ENCODE results near the gene S100A9.
"Not testable (repeated sequence)": the region's sequence is repeated elsewhere in the genome, so short reads cannot be mapped to it uniquely, and the experiment has no call there.

Gene S100A9

GRCh38 chr1:153357853-153358690, at the start of gene S100A9:
Gene S100A9 (plus strand): TSS chr1:153357854. CDS start chr1:153358284, 430 bp downstream.
- H3K36me3 Mint-ChIP-seq: no peaks in the 10 kb centered on the region
- H3K4me3 Mint-ChIP-seq: no peak within 1 kb of the TSS
- H3K4me1 Mint-ChIP-seq: peaks cover 25% of the 10 kb centered on the region
- H3K27ac Mint-ChIP-seq: peak within 1 kb of the TSS; percentile 16
- ATAC-seq: no peak
- H3K9me3 Mint-ChIP-seq: no peaks in the 10 kb centered on the region
- H3K27me3 Mint-ChIP-seq: peaks cover 56% of the 10 kb centered on the region

GRCh38 chr1:153308540-153308939, 49.1 kb upstream of the S100A9 start:
- Mint-ChIP-seq H3K36me3 (no peaks in the 10 kb centered on the region), H3K4me3 (no peak overlapping the region), H3K27me3 (peaks cover 58% of the 10 kb centered on the region), H3K9me3 (no peaks in the 10 kb centered on the region), H3K4me1 (no peaks in the 10 kb centered on the region), H3K27ac (no peak overlapping the region)
- no peak for ATAC-seq

GRCh38 chr1:153309441-153309840, 48.2 kb upstream of the S100A9 start:
- no peak overlapping the region for H3K27ac Mint-ChIP-seq

GRCh38 chr1:153310526-153310925, 47.1 kb upstream of the S100A9 start:
- Mint-ChIP-seq H3K4me1 (no peaks in the 10 kb centered on the region), H3K27ac (no peak overlapping the region)

More at GRCh38 chr1:153309441-153309840, 48.2 kb upstream of the S100A9 start:
- Mint-ChIP-seq H3K9me3 (no peaks in the 10 kb centered on the region), H3K36me3 (no peaks in the 10 kb centered on the region), H3K4me1 (no peaks in the 10 kb centered on the region), H3K4me3 (no peak overlapping the region), H3K27me3 (peaks cover 59% of the 10 kb centered on the region)
- ATAC-seq: no peak

GRCh38 chr1:153312570-153313186, 45.0 kb upstream of the S100A9 start, which contains the start of gene PGLYRP3:
Gene PGLYRP3 (minus strand): TSS chr1:153312952. CDS start chr1:153310665, 2,287 bp downstream.
- Mint-ChIP-seq H3K4me3 (no peak within 1 kb of the TSS), H3K27ac (no peak within 1 kb of the TSS), H3K9me3 (no peaks in the 10 kb centered on the region)

More at GRCh38 chr1:153310526-153310925, 47.1 kb upstream of the S100A9 start:
- no peak for ATAC-seq
- peaks cover 55% of the 10 kb centered on the region for H3K27me3 Mint-ChIP-seq
- H3K9me3 Mint-ChIP-seq: no peaks in the 10 kb centered on the region
- no peaks in the 10 kb centered on the region for H3K36me3 Mint-ChIP-seq
- no peak overlapping the region for H3K4me3 Mint-ChIP-seq

GRCh38 chr1:153313288-153313687, 44.4 kb upstream of the S100A9 start:
- H3K9me3 Mint-ChIP-seq: no peaks in the 10 kb centered on the region
- H3K4me3 Mint-ChIP-seq: no peak overlapping the region
- ATAC-seq: no peak
- H3K36me3 Mint-ChIP-seq: no peaks in the 10 kb centered on the region
- H3K27me3 Mint-ChIP-seq: peaks cover 51% of the 10 kb centered on the region
- H3K4me1 Mint-ChIP-seq: no peaks in the 10 kb centered on the region
- no peak overlapping the region for H3K27ac Mint-ChIP-seq

More at GRCh38 chr1:153312570-153313186, 45.0 kb upstream of the S100A9 start, which contains the start of gene PGLYRP3:
- H3K27me3 Mint-ChIP-seq: peaks cover 51% of the 10 kb centered on the region
- ATAC-seq: no peak
- no peaks in the 10 kb centered on the region for H3K4me1 Mint-ChIP-seq
- no peaks in the 10 kb centered on the region for H3K36me3 Mint-ChIP-seq

- not testable (repeated sequence) for H3K4me3 Mint-ChIP-seq, ATAC-seq, H3K27ac Mint-ChIP-seq, H3K36me3 Mint-ChIP-seq, H3K9me3 Mint-ChIP-seq, H3K4me1 Mint-ChIP-seq
- H3K27me3 Mint-ChIP-seq: peaks cover 51% of the 10 kb centered on the region
Measured at GRCh38 chr1:153314388-153314787, 43.3 kb upstream of the S100A9 start.

- not testable (repeated sequence) for H3K9me3 Mint-ChIP-seq, H3K36me3 Mint-ChIP-seq, H3K4me3 Mint-ChIP-seq, H3K4me1 Mint-ChIP-seq, ATAC-seq, H3K27ac Mint-ChIP-seq
- H3K27me3 Mint-ChIP-seq: peaks cover 65% of the 10 kb centered on the region
Measured at GRCh38 chr1:153316013-153316412, 41.6 kb upstream of the S100A9 start.

GRCh38 chr1:153318145-153318544, 39.5 kb upstream of the S100A9 start:
- not testable (repeated sequence) for H3K36me3 Mint-ChIP-seq, H3K27ac Mint-ChIP-seq, H3K4me3 Mint-ChIP-seq, H3K4me1 Mint-ChIP-seq, ATAC-seq, H3K9me3 Mint-ChIP-seq
- peaks cover 70% of the 10 kb centered on the region for H3K27me3 Mint-ChIP-seq

- H3K27me3 Mint-ChIP-seq: peaks cover 49% of the 10 kb centered on the region
- no peak overlapping the region for H3K27ac Mint-ChIP-seq
- peaks cover 10% of the 10 kb centered on the region for H3K9me3 Mint-ChIP-seq
- ATAC-seq: no peak
- H3K36me3 Mint-ChIP-seq: no peaks in the 10 kb centered on the region
- H3K4me1 Mint-ChIP-seq: no peaks in the 10 kb centered on the region
- H3K4me3 Mint-ChIP-seq: no peak overlapping the region
Measured at GRCh38 chr1:153322568-153322967, 35.1 kb upstream of the S100A9 start.

GRCh38 chr1:153324912-153325311, 32.7 kb upstream of the S100A9 start:
- H3K36me3 Mint-ChIP-seq: peaks cover 6% of the 10 kb centered on the region
- no peak overlapping the region for H3K27ac Mint-ChIP-seq
- ATAC-seq: no peak
- no peak overlapping the region for H3K4me3 Mint-ChIP-seq
- peaks cover 48% of the 10 kb centered on the region for H3K27me3 Mint-ChIP-seq
- peaks cover 17% of the 10 kb centered on the region for H3K9me3 Mint-ChIP-seq
- no peaks in the 10 kb centered on the region for H3K4me1 Mint-ChIP-seq

- Mint-ChIP-seq H3K27me3 (peaks cover 59% of the 10 kb centered on the region), H3K27ac (no peak overlapping the region), H3K4me3 (no peak overlapping the region), H3K4me1 (no peaks in the 10 kb centered on the region), H3K36me3 (peaks cover 6% of the 10 kb centered on the region), H3K9me3 (peaks cover 22% of the 10 kb centered on the region)
- ATAC-seq: no peak
Measured at GRCh38 chr1:153333902-153334301, 23.8 kb upstream of the S100A9 start.

- Mint-ChIP-seq H3K27me3 (peaks cover 53% of the 10 kb centered on the region), H3K4me3 (no peak overlapping the region), H3K9me3 (peaks cover 11% of the 10 kb centered on the region), H3K27ac (no peak overlapping the region), H3K36me3 (no peaks in the 10 kb centered on the region), H3K4me1 (no peaks in the 10 kb centered on the region)
- ATAC-seq: no peak
Measured at GRCh38 chr1:153336650-153337049, 21.0 kb upstream of the S100A9 start.

GRCh38 chr1:153337980-153338853, 19.4 kb upstream of the S100A9 start:
- Mint-ChIP-seq H3K27ac (no peak overlapping the region), H3K4me3 (no peak overlapping the region), H3K27me3 (peaks cover 53% of the 10 kb centered on the region), H3K36me3 (no peaks in the 10 kb centered on the region), H3K4me1 (no peaks in the 10 kb centered on the region), H3K9me3 (no peaks in the 10 kb centered on the region)
- ATAC-seq: no peak

- ATAC-seq: no peak
- no peak overlapping the region for H3K4me3 Mint-ChIP-seq
- no peaks in the 10 kb centered on the region for H3K9me3 Mint-ChIP-seq
- H3K36me3 Mint-ChIP-seq: no peaks in the 10 kb centered on the region
- peaks cover 14% of the 10 kb centered on the region for H3K4me1 Mint-ChIP-seq
- H3K27me3 Mint-ChIP-seq: peaks cover 69% of the 10 kb centered on the region
- H3K27ac Mint-ChIP-seq: no peak overlapping the region
Measured at GRCh38 chr1:153339802-153340201, 17.9 kb upstream of the S100A9 start.

All from stimulated activated memory B cell treated with anti-CD40 and anti-IgM and Interleukin-4, amounts not matched to agents 10 μg/mL and 1 μg/mL and 100 μg/mL, for 72 hours (primary cell).